K562 (cell line): Measurements from ENCODE around the gene UBE2H.

Experiments
- GATA2 ChIP-seq: sonication (generic); formaldehyde crosslinking; IDR thresholded peaks from 2 replicates; pipeline ENCODE4 v1.4.0; 2020; ENCODE audit warnings: mild to moderate bottlenecking, missing genetic modification reagents
- MEF2D ChIP-seq: conservative IDR thresholded peaks from 2 replicates; pipeline ENCODE4 v1.6.1; 2016; ENCODE audit warnings: low read depth, missing genetic modification characterization, missing compliant biosample characterization
- MTF1 ChIP-seq: fragments of 250-450 bp; sonication (Bioruptor Pico); IDR thresholded peaks from 2 replicates; pipeline ENCODE4 v1.9.0; 2021; ENCODE audit warnings: moderate library complexity, mild to moderate bottlenecking, inconsistent platforms, borderline replicate concordance
- POLR2AphosphoS5 ChIP-seq: IDR thresholded peaks from 2 replicates; pipeline ENCODE4 v1.6.1; 2011; ENCODE audit warnings: mild to moderate bottlenecking, low read depth, low read length, moderate library complexity; ENCODE audit not compliant: control insufficient read depth, insufficient read depth
- SMARCC2 ChIP-seq: fragments of 450-650 bp; IDR thresholded peaks from 2 replicates; pipeline ENCODE4 v1.6.1; 2017; ENCODE audit warnings: antibody characterized with exemption, moderate library complexity, mild to moderate bottlenecking, low read depth
- TCF3 ChIP-seq: sonication (generic); formaldehyde crosslinking; IDR thresholded peaks from 2 replicates; pipeline ENCODE4 v1.4.0; 2020; ENCODE audit warnings: mild to moderate bottlenecking, missing genetic modification reagents
- ZBTB1 ChIP-seq: sonication (generic); formaldehyde crosslinking; IDR thresholded peaks from 2 replicates; pipeline ENCODE4 v1.8.1; 2023; ENCODE audit warnings: missing genetic modification reagents, low read depth, mild to moderate bottlenecking, borderline replicate concordance
- ZNF778 ChIP-seq: fragments of 450-650 bp; formaldehyde crosslinking; IDR thresholded peaks from 2 replicates; pipeline ENCODE4 v1.4.0; 2020; ENCODE audit warnings: mild to moderate bottlenecking, moderate library complexity
- ZNF830 ChIP-seq: fragments of 250-450 bp; sonication (Bioruptor Pico); IDR thresholded peaks from 2 replicates; pipeline ENCODE4 v1.5.0; 2021; ENCODE audit warnings: mild to moderate bottlenecking

GRCh38 chr7:129836983-129837382 lies 115.8 kb downstream of the UBE2H start:
- TF ChIP-seq TCF3 (CRISPR knock-in tag): no peak
- no peak for TF ChIP-seq SMARCC2
- TF ChIP-seq POLR2AphosphoS5: no peak
- TF ChIP-seq MTF1 (CRISPR knock-in tag): no peak
- TF ChIP-seq ZBTB1 (CRISPR knock-in tag): no peak
- TF ChIP-seq ZNF778 (CRISPR knock-in tag): no peak
- TF ChIP-seq MEF2D (tag): no peak
- no peak for TF ChIP-seq GATA2 (CRISPR knock-in tag)
- TF ChIP-seq ZNF830 (CRISPR knock-in tag): no peak
